Immature natural killer cell (primary cell): Measurements from ENCODE around the gene SHB. TPM values are rescaled to one million over a fixed set of nuclear protein-coding genes. Genes with fewer than 3 reads are reported as not detected.

Source experiments
- DNase-seq, 3 donors: peaks; one replicate each; pipeline ENCODE4 v3.0.0; 2022; ENCODE audit warnings: mixed read lengths in 1 of 3
- H3K27ac Mint-ChIP-seq, 6 donors: one replicate each; pipeline ENCODE4 v1.8.0; 2020; ENCODE audit warnings: mixed read lengths in 6 of 6, mild to moderate bottlenecking in 5 of 6, inconsistent platforms in 4 of 6, moderate library complexity in 3 of 6
- H3K27me3 Mint-ChIP-seq, 3 donors: one replicate each; pipeline ENCODE4 v1.8.0; 2020 to 2021; ENCODE audit warnings: low read depth in 3 of 3, mild to moderate bottlenecking in 3 of 3, mixed read lengths in 3 of 3, moderate library complexity in 3 of 3, inconsistent platforms in 1 of 3
- H3K36me3 Mint-ChIP-seq, 3 donors: one replicate each; pipeline ENCODE4 v1.8.0; 2020; ENCODE audit warnings: mixed read lengths in 3 of 3, inconsistent platforms in 2 of 3, mild to moderate bottlenecking in 2 of 3
- H3K4me1 Mint-ChIP-seq, 2 donors: one replicate each; pipeline ENCODE4 v1.8.0; 2020; ENCODE audit warnings: inconsistent platforms in 2 of 2, mild to moderate bottlenecking in 2 of 2, mixed read lengths in 2 of 2, moderate library complexity in 1 of 2
- H3K4me3 Mint-ChIP-seq, 5 donors: one replicate each; pipeline ENCODE4 v1.8.0; 2020; ENCODE audit warnings: mild to moderate bottlenecking in 5 of 5, mixed read lengths in 5 of 5, inconsistent platforms in 3 of 5, moderate library complexity in 3 of 5
- H3K9me3 Mint-ChIP-seq, 6 donors: one replicate each; pipeline ENCODE4 v1.8.0; 2020; ENCODE audit warnings: mild to moderate bottlenecking in 6 of 6, mixed read lengths in 6 of 6, inconsistent platforms in 4 of 6, moderate library complexity in 3 of 6
- polyA plus RNA-seq, 3 donors: library from polyadenylated mRNA; unstranded; fragments of 300-500 nt; fragmentation: Illumina TruSeq; gene quantifications; one replicate each; pipeline ENCODE4 v1.2.3, GENCODE V29; 2021

Gene SHB
- polyA plus RNA-seq, 3 donors from 2014 or later = 0.39 to 0.70 (median 0.57) TPM

DNA sequence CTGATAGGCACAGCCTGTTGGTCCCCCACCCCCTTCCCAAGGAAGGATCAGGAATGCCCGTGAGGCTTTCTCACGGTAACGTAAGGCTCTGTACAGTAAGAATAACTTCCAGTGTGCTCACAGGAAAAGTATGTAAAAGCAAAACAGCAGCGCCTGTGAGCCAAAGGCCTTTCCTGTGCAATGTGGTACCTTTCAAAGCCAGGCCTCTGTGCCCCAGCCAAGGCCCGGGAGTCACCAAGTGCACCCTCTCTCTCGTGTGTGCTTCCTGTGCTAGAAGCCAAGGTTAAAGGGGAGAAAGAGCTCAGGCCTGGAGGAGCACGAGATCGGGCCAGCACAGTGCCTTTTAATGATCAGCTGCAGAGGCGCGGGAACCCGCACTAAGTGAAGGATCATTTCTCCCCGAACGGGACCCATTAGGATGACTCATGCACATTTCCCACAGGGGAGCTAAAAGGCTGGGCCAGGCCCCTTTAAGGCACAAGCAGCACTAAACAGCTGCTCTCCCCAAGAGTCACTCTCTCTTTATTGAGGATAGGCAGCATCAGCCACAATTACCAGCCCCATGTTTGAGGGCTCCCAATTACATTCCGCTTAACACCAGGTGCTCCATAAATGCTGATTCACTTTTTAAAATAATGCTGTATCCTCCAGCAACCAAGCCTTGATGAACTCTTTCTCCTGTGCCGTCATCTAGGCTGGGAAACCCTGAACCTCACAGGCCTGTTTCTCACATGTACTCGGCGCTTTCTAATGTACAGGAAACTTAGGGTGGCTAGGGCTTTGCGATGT is 42.8 kb downstream of the SHB start:
- Mint-ChIP-seq H3K27ac (no peak overlapping the region), H3K27me3 (peaks cover 0 to 4% (median 4%) of the 10 kb centered on the region in 3 donors), H3K4me1 (no peaks in the 10 kb centered on the region), H3K36me3 (no peaks in the 10 kb centered on the region), H3K4me3 (no peak overlapping the region), H3K9me3 (no peaks in the 10 kb centered on the region)
- no peak for DNase-seq

DNA sequence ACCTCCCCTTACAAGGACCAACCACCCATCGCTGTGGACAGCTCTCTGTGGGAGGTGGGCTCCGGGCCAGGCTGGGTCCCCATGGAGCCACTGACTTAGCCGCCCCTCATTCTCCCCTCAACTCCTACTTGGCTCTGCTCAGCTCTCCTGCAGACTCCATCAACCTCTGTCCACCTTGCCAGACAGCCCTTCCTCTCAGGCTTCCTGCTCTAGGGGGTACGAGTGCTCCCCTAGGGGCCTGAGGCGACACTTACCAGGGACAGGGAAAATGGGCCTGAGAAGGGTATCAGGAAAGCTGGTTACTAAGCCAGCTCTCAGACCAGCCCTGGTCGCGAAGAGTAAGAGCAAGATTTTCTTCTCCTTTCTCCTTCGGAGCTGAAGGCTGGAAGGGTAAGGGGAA is 43.9 kb downstream of the SHB start:
- peaks cover 0 to 4% (median 2%) of the 10 kb centered on the region in 3 donors for H3K27me3 Mint-ChIP-seq
- H3K36me3 Mint-ChIP-seq = no peaks in the 10 kb centered on the region
- H3K9me3 Mint-ChIP-seq = no peaks in the 10 kb centered on the region
- H3K4me3 Mint-ChIP-seq = no peak overlapping the region
- DNase-seq = no peak
- no peak overlapping the region for H3K27ac Mint-ChIP-seq
- H3K4me1 Mint-ChIP-seq = no peaks in the 10 kb centered on the region

DNA sequence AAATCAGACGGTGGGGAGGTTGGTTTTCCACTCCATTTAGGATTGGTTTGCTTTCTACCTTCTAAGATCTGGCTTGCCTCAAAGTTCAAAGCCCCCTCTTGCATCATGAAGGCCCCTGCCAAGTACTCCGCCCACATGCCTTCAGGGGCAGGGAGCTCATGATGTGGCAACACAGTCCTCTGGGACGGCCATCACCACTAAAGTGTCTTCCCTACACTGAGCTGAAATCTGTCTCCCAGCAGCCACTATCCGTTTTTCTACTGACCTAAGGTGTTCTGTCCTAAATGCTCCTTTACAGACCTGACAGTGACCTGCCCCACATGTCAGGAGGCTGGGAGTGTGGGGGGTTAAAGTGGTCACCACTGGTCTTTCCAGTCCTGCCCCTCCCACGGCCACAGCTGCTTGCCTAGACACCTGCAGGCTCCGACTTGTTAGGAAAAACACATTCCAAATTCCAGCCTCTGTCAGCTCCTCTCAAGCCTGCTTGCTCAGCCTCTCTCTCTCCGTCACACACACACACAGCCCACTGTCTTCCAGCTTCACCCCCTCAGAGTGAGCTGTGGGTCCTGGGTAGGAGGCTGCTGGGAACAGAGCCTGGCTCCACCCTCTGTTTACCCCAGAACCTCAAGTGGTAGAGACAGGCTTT is 44.9 kb downstream of the SHB start:
- DNase-seq = no peak
- Mint-ChIP-seq H3K36me3 (no peaks in the 10 kb centered on the region), H3K4me1 (no peaks in the 10 kb centered on the region), H3K27me3 (peaks cover 0 to 4% (median 2%) of the 10 kb centered on the region in 3 donors), H3K9me3 (no peaks in the 10 kb centered on the region), H3K27ac (no peak overlapping the region), H3K4me3 (no peak overlapping the region)

DNA sequence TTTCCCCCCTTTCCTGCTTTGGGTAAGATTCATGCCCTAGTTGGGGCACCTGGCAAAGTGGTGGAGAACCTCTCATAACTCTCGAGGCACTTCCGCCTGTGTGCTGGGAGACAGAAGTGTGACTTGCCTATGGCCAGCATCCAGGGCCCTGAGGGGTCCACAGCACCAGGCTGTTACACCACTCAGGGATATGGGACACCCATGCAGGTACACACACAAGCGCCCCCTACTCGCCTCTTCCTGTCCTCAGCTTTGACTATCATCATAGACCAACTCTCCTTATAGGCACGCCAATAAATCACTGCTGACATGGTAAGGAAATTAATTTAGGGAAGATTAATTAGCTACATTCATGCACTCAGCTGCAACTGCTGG is 45.4 kb downstream of the SHB start:
- Mint-ChIP-seq H3K4me1 (no peaks in the 10 kb centered on the region), H3K36me3 (no peaks in the 10 kb centered on the region), H3K27ac (no peak overlapping the region), H3K4me3 (no peak overlapping the region), H3K27me3 (peaks cover 0 to 4% (median 2%) of the 10 kb centered on the region in 3 donors), H3K9me3 (no peaks in the 10 kb centered on the region)
- DNase-seq = no peak

DNA sequence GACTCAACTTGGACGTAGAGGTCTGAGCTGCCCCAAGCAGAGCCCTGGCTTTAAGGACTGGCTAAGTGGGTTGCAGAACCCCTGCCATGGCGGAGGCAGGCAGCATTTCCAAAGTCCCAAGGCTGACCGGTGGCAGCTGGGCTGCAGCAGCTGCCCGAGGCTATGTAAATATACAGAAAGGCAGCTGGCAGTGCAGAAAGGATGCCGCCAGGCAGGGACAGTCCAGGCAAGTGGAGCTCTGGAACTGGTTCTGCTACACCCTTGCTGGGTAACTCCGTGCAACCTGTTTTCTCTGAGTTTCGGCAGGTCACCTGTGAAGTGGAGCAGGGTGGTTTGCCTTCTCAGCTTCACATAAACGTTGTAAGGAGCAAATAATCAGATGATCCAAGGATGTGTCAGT is 46.0 kb downstream of the SHB start:
- Mint-ChIP-seq H3K36me3 (no peaks in the 10 kb centered on the region), H3K4me1 (no peaks in the 10 kb centered on the region), H3K9me3 (no peaks in the 10 kb centered on the region), H3K27me3 (peaks cover 0 to 4% (median 2%) of the 10 kb centered on the region in 3 donors), H3K27ac (no peak overlapping the region), H3K4me3 (no peak overlapping the region)
- DNase-seq = no peak

DNA sequence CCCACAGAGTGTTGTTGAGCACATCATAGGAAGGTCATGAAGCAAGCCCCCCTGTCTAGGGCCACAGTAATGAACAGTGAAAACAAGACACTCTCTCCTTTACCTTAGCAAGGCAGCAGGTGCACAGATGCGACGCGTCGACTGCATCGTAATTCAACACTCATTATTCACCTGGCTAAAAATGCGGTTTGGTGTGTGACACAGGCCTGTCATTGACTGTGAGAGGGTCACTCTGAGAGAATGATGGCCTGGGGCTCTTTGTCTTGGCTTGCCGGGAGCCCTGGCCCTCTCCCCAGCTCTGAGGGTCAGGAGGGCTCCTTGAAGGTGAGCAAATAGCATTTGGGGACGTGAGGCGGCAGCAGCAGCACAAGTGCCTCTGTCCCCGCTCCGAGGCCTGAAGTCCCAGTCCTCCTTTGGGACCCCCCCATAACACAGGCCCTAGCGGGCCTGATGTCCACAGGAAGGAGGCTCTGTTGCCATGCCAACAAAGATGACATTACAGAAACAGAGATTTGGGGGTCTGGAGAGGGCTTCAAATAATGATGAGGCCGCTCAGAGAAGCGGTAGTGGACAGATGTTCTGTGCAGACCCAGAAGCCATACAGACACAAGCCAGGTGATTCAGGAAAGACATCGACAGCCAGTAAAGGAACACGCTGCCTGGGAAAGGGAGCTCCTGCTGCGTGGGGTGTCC is 46.7 kb downstream of the SHB start:
- H3K9me3 Mint-ChIP-seq = no peaks in the 10 kb centered on the region
- H3K4me1 Mint-ChIP-seq = no peaks in the 10 kb centered on the region
- peaks cover 0 to 4% (median 4%) of the 10 kb centered on the region in 3 donors for H3K27me3 Mint-ChIP-seq
- H3K4me3 Mint-ChIP-seq = no peak overlapping the region
- no peak overlapping the region for H3K27ac Mint-ChIP-seq
- no peak for DNase-seq
- H3K36me3 Mint-ChIP-seq = no peaks in the 10 kb centered on the region

DNA sequence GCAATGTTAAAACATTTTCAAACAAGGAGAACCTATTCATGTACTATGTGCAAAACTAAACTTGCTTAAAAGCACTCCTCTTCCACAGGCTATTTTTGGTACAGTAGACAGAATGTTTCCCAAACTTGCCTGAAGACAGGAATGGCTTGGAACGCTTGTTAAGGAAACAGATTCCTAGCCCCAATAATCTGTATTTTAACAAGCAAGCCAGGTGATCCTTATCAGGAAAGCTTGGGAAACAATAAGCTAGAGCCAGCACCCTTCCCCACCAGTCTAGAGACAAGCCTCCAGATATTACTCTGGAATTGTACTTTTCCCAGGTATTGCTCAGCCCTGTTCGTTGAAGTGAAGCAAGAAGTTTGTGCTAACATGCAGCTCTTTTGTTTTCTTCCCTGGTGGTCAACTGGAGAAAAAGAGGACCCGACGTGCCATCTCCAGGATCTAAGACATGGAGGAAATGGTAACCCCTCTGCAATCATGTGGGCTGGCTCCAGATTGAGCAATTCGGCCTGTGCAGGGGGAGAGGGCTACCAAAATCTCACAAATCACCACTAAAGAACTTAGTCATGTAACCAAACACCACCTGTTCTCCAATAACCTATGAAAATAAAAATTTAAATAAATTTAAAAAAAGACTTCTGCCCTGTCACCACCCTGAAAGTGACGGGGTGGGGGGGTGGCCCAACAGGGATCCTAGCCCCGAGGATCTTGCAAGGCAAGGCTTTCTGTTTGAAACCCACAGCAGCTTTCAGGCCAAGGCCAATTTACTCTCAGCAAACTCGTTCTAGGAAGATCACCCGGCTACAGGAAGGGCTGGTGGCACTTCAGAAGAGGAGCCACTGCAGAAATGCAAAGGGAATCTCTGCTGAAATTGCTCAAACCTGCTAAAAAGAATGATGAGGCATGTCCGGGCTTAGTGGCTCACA is 48.6 kb downstream of the SHB start:
- no peaks in the 10 kb centered on the region for H3K36me3 Mint-ChIP-seq
- H3K27ac Mint-ChIP-seq = no peak overlapping the region
- no peak for DNase-seq
- H3K9me3 Mint-ChIP-seq = no peaks in the 10 kb centered on the region
- peaks cover 0 to 4% (median 3%) of the 10 kb centered on the region in 3 donors for H3K27me3 Mint-ChIP-seq
- H3K4me1 Mint-ChIP-seq = no peaks in the 10 kb centered on the region
- no peak overlapping the region for H3K4me3 Mint-ChIP-seq

DNA sequence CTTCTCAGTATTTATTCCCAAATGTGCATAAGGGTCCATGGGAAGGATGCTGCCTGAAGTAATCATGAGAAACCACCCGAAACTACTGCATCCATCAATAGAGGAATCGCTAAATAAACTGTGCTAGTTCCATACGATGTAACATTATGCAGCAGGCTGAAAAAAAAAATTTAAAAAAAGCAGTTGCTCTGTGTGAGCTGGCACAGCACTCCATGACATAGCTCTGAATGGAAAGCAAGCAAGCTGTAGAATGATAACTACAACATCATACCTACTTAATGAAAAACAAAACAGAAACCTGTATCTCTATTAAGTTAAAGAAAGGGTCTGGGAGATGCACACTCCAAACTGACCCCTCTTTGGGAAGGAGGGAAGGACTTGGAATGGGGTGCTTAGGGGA is 49.3 kb downstream of the SHB start:
- Mint-ChIP-seq H3K4me1 (no peaks in the 10 kb centered on the region), H3K36me3 (no peaks in the 10 kb centered on the region), H3K9me3 (no peaks in the 10 kb centered on the region), H3K27ac (no peak overlapping the region), H3K4me3 (no peak overlapping the region), H3K27me3 (peaks cover 0 to 4% (median 3%) of the 10 kb centered on the region in 3 donors)
- no peak for DNase-seq

DNA sequence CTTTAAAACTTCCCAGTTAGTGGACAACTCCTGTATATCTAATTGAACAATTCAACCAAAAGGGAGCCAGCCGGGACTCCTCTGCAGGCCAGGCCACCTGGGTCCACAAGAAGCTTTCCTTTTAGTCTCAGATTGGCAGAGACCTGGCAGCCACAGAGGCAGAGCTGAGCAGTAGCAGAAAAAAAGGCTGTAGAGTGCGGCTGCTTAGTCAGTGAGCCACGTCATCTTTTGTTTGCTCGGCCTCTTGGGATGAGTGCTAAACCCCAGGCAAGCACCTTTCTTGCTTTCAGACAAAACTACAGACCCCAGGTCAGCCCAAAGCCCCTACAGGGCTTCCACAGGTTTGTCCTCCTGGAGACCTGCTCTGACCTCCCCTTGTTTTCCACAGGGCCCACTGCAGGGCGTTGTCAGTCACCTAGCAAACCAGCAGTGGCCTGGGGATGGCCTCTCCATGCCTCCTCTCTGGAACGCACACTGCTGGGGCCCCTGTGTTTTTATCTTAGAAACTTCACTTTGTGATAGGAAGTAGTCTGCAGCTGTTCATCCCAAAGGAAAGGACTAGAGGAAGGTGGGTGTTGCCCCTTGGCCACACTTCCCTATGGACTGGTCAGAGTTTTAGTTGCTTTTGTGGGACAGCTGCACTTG is 49.9 kb downstream of the SHB start:
- Mint-ChIP-seq H3K4me1 (no peaks in the 10 kb centered on the region), H3K27me3 (peaks cover 0 to 4% (median 3%) of the 10 kb centered on the region in 3 donors), H3K4me3 (no peak overlapping the region), H3K36me3 (no peaks in the 10 kb centered on the region), H3K27ac (no peak overlapping the region), H3K9me3 (no peaks in the 10 kb centered on the region)
- no peak for DNase-seq

DNA sequence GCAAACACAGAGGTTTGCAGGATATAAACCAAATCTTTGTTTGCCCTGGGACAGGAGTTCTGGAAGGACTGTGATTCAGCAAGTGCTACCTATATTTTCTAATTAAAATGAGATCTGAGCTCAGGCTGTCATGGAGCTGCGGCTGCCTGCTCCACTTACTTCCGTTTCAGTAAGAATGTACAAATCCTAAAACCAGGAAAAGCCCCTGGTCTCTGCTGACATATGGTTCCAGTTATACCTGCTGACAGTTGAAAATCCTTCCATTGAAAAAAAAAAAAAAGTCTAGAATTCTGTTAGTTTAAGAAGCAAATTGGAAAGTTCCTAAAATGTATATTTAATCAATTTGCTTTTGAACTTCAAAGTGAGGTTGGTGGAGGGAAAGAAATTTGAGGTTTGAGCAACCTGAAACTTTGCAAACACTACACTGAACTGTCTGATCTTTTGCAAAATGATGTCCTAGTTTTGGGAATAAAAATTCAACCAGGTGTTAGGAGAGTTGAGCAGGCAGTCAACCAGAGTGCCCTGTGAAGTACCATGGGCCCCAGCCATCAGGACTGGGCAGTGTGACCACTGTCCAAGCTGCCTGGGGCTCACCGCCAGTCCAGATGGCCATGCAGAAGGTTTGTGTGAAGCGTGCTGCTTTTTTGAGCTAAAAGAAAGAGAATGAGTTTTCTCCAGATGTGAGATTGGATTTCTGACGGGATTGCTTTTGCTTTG is 50.6 kb downstream of the SHB start:
- DNase-seq = no peak
- Mint-ChIP-seq H3K4me1 (no peaks in the 10 kb centered on the region), H3K4me3 (no peak overlapping the region), H3K27ac (no peak overlapping the region), H3K36me3 (no peaks in the 10 kb centered on the region), H3K9me3 (no peaks in the 10 kb centered on the region), H3K27me3 (peaks cover 2 to 4% (median 3%) of the 10 kb centered on the region in 3 donors)

DNA sequence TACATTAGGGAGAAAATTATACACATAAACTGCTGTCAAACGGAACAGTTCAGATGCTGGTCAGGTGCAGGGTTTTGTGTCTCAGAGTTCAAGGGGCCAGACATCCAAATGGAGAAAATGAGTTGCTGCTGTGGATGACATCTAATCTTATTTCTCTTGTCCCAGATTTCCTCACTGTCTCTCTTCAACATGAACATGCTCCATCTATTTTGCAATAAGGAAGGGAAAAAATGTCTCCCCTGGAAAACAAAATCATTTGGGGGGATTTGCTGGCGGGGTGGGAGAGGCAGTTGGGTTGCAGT is 51.2 kb downstream of the SHB start:
- H3K4me1 Mint-ChIP-seq = no peaks in the 10 kb centered on the region
- H3K9me3 Mint-ChIP-seq = no peaks in the 10 kb centered on the region
- peaks cover 2 to 4% (median 3%) of the 10 kb centered on the region in 3 donors for H3K27me3 Mint-ChIP-seq
- no peak overlapping the region for H3K27ac Mint-ChIP-seq
- no peak overlapping the region for H3K4me3 Mint-ChIP-seq
- DNase-seq = no peak
- peaks cover 0 to under 1% (median 0%) of the 10 kb centered on the region in 3 donors for H3K36me3 Mint-ChIP-seq

DNA sequence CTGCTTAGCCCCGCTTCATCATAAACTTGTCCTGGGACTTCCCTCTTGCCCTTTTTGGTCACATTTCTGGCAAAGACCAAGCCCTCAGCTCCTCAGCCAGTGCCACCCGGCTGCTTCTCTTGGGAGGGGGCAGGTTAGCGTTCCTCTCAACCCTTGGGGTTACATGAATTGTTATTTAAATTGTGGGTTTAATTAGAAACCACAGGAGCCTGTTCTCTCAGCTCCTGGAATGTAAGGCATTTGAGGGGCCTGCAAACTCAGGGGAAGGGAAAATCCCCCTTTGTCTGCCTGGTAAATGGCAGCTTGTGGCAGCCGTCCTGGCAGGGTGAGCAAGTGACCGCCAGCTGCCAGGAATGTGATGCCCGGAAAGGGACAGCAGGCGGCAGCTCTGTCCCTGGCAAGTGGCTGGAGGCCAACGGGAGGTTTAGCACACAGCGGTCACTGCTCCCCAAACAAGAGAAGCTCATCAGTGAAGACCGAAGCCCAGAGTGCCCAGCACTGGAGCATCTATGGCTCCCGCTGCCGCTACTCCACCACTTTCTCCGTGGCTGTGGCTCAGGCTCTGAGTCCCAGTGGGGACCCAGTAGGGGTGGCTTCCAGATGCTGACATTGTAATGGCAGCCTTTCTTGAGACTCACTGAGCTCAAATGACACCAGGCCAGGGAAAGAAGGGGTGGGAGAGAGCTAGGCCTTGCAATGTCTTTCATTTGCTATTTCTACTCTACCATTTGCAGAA is 51.7 kb downstream of the SHB start:
- no peaks in the 10 kb centered on the region for H3K4me1 Mint-ChIP-seq
- peaks cover 0 to 3% (median 0%) of the 10 kb centered on the region in 3 donors for H3K36me3 Mint-ChIP-seq
- H3K27me3 Mint-ChIP-seq = peaks cover 2 to 4% (median 3%) of the 10 kb centered on the region in 3 donors
- no peak for DNase-seq
- H3K27ac Mint-ChIP-seq = no peak overlapping the region
- H3K4me3 Mint-ChIP-seq = no peak overlapping the region
- H3K9me3 Mint-ChIP-seq = no peaks in the 10 kb centered on the region
